Umbilical cord (tissue), 2 donors: ENCODE data around the gene MAP2K4. TPM values are rescaled to one million over a fixed set of nuclear protein-coding genes. Genes with fewer than 3 reads are reported as not detected.
A peak's percentile ranks its signal among the peaks of the same experiment; 100 is the strongest.
"Not testable (repeated sequence)": the region's sequence is repeated elsewhere in the genome, so short reads cannot be mapped to it uniquely, and the experiment has no call there.

Experiments used
- DNase-seq: peaks from one replicate; pipeline ENCODE4 v3.0.0-alpha.2; 2015; ENCODE audit warnings: low spot score
- total RNA-seq: library from RNA; depleted of rRNA; stranded (reverse); fragments of >200 nt; gene quantifications from one replicate; pipeline ENCODE4 v1.2.3, GENCODE V29; 2014; ENCODE audit warnings: low replicate concordance; ENCODE audit not compliant: insufficient read depth

The MAP2K4 gene
- 84.0 TPM for total RNA-seq

DNA sequence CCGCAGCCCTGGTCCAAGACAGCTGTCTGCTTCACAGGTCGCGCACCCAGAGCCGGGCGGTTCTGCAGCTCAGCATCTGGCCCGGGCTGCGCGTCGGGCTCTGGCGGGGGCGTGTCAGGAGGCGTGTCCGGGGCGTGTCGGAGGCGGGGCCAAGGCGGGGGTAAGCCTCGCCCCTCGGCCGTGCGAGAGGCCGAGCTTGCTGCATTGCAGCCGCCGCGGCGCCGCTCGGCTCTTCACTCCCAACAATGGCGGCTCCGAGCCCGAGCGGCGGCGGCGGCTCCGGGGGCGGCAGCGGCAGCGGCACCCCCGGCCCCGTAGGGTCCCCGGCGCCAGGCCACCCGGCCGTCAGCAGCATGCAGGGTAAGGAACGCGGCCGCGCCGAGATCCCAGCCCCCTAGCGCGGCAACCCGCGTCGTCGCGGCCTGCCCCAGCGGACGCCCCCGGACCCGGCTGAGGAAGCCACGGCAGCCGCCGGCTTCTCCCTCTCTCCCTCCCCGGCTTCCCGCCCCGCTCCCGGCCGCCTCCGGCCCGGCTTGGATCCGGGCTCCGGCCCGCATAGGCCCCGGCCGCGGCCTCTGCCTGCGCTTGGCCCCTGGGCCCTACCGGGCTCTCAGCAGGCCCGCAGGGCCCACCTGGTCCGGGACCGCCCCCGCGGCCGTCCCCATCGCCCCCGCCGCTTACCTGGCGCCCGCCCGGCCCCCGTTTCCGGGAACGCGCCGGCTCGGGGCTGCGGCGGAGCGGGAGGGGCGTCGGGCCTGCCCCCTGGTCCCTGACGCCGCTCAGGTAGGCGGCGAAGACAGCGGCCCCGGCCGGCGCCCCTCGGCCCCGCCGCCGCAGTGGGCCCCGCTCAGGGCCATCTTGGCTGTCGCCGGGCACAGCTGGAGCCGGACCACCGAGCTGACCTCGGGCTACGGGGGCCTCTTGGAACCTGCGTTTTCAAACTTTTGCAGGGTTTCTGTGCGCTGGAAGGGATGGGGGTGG, at the start of gene MAP2K4:
Gene MAP2K4 (plus strand): TSS at position 236 of the 981 bp plus-strand sequence. CDS start 10 bp downstream, at position 246.
- DNase-seq, result peak; percentile 95

DNA sequence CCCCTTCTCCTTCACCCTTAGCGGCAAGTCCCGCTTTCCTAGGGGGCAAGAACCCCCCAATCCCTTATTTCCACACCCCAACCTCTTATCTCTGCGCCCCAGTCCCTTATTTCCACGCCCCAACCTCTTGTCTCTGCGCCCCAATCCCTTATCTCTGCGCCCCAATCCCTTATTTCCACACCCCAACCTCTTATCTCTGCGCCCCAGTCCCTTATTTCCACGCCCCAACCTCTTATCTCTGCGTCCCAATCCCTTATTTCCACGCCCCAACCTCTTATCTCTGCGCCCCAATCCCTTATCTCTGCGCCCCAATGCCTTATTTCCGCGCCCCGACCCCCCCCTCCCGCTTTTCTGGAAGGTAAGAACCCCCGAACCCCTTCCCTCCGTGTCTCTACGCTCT, 47.9 kb upstream of the MAP2K4 start:
- DNase-seq, result not testable (repeated sequence)

DNA sequence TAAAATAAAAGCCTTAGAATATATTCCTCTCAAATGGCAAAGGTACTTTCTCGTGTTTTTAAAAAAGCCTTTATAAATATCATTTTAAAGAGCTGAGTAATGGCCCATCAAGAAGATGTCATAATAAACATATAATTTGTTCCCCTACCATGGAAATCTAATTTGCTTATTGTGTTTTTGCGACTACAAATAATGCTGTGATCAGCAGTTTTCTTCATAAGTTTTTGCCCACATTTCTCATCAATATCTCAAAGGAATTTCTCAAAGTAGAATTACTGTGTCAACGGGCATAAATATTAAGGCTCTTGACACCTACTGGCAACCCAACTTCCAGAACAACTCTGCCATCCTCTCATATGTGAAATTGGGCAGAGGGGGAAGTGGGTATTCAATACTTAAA, 40.9 kb upstream of the MAP2K4 start:
- DNase-seq, result no peak

DNA sequence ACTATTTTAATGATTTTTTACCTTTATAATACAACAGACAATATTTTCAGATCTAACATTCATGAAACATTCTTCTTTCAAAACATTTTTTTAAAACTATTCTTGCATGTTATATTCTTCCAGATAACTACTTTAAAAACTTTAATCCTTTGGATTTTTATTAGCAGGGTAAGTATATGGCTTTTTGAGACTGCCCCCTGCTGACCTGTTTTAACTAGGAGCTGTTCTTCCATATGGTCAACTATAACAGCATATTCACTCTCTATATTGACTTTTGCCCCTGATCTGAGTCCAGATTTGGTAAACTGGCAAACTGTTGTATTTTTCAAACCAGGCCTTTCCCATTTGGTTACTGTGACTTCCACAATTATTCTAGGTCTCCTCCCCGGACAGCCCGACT, 39.9 kb upstream of the MAP2K4 start:
- no peak for DNase-seq

DNA sequence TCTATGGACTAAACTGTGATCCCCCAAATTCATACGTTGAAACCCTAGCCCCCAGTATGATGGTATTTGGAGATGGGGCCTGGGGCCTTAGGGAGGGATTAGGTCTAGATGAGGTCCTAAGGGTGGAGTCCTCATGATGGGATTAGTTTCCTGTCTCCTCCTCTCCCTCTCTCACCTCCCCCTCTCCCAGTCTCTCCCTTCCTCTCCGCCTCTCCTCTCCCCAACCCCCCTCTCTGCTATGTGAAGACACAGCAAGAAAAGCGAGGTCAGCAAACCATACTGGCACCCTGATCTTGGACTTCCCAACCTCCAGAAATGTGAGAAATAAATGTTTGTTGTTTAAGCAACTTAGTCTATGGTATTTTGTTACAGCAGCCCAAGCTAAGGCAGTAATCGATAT, 38.8 kb upstream of the MAP2K4 start:
- DNase-seq, result no peak

DNA sequence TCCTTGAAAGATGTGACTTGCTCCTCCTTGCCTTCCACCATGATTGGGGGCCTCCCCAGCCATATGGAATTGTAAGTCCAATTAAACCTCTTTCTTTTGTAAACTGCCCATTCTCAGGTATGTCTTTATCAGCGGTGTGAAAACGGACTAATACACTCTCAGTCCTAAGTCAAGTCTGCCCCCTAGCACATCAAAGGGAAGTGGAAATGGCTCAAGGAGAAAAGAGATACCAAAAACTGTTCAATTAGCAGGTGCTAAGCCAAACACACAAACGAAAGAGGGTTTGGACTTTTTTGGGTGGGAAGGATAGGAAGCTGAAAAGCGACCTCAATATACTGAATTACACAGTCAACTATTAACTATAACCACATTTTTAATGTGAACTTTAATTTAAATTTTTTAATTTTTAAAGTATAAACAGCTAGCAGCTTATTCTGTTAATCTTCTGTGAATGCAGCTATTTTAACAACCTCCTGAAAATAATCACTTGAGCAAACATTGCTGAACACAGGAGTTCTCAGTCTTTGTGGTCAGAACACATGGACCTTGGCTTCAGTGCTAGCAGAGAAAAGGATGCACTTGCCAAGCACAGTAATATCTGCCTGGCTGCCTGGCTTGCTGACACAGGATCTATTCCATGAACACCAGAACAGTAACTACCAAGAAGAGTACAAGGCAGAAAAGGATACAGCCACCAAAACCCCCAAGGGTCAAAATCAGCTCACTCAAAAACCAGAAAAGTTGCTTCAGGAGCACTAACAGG, 34.3 kb upstream of the MAP2K4 start:
- DNase-seq, result no peak

DNA sequence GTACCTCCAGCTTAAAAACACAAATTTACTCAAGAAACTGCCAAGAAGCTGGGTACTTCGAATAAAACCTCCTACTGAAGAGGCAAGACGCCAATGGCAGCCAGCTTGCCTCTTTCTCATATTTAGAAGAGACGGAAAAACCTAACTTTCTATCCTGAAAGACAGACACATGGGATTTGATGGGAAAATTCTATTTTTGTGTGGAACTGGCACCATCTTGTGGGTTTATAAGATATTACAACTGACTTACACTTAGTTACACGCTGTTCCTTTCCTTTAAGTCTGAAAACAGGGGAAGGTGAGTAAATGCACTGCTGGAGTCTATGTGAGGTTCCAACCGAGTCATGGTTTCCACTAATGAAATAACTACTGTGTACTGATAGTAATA, 33.7 kb upstream of the MAP2K4 start:
- peak; percentile 60 for DNase-seq

DNA sequence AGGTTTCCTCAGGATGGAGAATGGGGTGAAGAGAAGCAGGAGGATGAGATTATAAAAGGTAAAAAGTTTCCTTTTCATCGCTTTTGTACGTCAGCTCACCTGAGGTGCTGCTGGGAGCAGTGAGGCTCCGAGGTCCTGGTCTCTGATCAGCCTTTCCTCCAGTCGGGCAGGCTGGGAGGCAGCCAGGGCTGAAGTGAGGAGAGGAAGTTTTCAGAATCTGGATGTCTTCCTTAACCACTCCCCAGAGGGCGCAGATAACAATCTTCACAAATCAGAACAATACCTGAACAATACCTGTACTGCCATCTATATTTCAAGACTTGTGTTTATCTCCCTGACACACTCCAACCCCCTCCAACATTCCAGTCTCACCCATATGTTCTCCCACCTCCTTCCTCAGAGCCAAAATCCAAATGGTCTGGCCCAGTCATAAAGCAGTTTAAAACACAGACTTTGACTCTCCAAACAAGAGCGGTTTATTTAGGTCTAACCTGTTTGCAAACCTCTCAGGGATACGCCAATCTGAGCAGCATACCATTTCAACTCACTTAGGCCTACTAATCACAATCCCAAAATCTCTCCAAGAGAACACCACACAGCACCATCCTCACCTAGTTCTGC, 30.2 kb upstream of the MAP2K4 start:
- no peak for DNase-seq

DNA sequence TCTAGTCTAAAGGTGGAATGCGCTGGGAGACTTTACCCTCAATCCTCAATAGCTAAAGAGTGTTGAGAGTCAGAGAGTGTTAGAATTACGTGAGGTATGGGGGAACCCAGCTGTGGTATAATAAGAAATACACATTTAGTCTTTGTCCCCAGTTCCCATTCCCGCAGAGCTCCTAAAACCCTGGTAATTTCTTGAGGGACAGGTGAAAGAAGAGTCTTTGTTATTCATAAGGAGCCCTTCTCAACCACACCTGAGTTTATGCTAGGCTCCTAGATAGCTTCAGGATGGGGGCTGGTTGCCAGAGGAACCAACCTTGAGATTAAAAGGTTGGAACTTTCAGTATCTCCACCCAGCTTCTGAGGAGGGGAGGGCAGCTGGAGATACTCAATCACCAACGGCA, 29.2 kb upstream of the MAP2K4 start:
- no peak for DNase-seq

DNA sequence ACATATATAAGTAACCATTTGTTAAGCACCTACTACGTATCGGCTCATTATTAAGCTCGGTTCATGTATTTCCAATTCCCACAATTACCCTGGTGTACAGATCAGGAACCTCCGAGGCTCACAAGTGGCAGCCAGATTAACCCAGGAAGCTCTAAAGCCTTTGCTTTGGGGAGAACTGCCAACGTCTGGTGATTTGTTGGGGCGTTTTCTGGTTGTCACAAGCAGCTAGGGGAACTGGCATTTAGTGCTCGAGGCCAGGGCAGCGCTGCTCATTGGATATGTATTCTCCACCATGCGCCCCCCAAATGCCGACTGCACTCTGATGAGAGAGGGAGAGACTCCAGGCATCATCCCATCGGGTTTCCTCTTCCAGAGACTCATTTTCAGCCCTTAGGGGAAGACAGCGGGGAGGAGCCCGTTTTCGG, 23.9 kb upstream of the MAP2K4 start:
- peak; percentile 62 for DNase-seq

DNA sequence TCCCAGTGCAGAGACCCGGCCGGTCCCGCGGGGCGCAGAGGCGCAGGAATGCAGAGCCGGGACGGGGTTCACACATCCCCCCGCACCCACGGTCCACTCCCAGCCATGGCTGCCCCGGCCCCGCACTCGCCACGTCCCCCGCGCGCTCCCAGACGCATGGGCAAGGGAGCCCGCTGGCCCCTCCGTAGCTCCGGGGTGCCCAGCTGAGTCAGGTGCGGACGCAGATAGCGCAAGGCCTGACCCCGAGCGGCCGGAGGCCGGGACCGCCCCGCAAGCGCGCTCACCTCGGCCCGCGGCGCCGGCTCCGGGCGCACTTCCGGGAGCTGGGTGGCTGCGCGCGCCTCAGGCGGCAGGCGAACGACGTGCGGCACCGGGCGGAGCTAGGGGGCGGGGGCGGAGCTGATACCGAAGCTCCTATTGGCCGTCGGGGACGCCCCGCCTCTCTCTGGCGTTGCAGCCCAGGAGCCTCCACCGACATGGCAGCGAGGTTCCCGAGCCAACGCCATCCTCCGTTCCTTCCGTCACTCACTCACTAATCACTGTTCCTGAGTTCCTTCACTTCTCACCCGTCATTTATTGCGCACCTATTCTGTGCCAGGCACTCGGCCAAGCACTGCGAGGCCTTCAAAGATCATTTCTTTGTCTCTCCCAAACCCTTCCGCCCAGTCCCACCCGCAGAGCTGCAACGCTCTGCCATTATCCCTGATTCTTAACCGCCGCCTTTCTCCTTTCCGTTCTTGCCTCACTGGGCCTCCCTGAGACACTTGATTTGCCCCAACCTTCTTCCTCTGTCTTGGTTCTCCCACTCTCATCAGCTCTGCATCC, 23.3 kb upstream of the MAP2K4 start, which contains the start of gene ZNF18:
Gene ZNF18 (minus strand): TSS at position 329 of the 825 bp plus-strand sequence. CDS start 4,646 bp downstream, outside the sequence.
- peak; percentile 96 for DNase-seq

DNA sequence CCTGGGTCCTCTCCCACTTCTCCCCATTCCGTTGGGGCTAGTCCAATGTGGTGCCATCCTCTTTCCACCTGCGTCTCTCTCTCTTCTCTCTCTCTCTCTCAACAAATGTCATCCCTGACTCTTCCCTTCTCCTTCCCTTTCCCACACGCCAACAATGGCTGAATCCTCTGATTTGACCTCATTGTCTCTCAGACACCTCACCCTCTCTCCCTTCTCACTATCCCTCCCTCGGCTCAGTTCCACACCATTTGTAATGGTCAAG, 22.8 kb upstream of the MAP2K4 start:
- DNase-seq, result no peak

DNA sequence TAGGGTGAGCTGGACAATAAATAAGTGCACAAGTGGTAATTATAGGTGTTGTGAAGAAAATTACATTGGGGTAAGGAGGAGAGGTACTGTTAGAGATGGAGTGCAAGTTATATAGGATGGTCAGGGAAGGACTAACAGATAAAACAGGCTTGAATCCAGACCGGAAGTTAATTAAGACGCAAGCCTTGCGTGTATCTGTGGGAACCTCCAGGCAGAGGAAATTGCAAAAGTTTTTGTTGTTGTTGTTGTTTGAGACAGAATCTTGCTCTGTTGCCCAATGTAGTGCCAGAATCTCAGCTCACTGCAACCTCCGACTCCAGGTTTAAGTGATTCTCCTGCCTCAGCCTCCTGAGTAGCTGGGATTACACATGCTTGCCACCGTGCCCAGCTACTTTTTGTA, 21.0 kb upstream of the MAP2K4 start:
- DNase-seq, result no peak

DNA sequence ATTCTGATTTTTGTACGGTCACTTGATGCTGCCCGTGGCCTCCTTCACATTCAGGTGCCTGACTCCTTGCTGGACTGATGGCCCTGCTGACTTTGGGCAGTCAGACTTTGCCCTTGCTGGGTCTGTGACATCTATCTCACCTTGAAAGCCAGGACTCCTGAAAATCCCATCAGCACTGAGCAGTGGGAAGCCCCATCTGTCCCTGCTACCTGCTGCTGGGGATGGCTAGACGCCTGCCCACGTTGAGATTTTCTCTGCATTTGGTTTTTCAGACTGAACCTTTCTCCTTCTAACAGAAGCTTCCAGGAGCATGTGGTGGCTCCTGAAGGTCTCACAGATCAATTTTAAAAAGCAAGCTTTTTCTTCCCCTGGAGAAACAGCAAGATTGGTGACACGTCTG, 13.2 kb upstream of the MAP2K4 start:
- no peak for DNase-seq

DNA sequence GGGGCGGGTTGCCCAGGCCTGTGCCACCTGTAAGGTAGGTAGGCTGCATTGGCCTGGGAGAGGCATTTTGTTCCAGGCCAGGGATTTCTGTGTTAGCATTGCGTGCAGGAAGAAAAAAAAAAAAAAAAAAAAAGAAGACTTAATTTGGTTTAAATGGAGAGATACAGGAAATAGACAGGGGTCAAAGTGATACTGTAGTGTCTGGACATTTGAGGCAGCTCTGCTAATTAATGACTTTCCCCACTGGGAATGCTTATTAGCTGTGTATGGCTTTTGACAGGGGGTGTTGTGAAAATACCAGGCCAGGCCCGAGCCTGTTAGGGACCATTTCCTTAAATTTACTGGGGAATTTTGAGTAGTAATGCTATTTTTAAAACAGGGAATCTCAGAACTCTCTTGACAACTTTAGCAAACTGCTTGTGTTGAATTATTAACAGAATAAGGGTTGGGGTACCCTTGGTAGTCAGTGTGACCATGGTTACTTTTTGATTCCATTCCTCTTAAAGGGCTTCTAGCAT, 1.0 kb downstream of the MAP2K4 start:
- DNase-seq, result no peak

DNA sequence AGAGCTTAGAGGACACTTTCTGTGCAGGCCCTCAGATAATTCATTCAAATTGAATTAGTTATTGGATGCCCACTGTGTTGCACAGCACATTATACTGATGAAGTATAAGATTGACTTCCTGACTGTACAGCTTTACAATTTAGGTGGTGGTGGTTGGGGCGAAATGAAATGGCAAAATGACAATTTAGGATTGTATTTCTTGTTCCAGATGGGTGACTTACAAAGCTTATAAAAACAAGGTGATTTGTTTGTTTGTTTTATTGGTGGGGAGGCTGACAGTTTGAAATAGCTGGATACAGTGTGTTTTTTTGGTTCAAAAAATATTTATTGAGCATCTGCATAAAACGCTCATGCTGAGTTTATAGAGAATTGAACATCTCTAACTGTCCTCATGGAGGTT, 1.6 kb downstream of the MAP2K4 start:
- DNase-seq, result no peak

DNA sequence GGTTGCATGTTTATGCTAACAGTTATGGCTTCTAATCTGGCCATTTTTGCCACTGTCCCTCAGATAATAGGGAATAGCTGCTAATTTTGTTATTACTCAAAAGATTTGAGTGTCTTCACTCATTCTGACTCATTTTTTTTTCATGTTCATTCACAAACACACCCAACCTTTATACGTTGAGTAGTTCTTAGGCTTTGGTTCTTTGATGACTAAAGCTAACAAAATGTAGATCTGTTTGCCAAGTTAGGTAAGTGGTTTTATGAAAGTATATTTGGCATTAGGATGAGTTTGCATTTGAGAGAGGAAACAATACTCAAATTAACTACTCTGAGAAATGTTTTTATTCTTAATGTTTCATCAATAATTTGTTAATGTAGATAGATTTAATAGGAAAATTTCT, 3.6 kb downstream of the MAP2K4 start:
- no peak for DNase-seq

DNA sequence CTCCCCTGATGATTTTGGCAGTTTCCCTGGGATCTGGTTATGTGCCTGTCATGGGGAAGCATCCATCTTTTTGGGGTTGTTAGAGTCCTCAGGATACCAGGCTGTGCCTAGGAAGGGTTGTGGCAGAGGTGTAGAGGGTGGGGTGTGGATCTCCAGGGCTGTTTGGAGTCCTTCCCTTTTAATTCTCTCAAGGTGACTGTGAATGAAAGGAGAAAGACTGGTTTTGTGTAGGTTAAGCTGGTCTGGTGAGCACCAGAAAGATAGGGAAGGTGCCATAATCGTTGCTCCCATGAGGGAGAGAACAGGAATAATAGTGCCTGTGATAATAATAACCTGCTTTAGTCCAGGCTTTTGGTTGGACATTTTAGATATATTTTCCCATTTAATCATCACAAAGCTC, 7.0 kb downstream of the MAP2K4 start:
- no peak for DNase-seq

DNA sequence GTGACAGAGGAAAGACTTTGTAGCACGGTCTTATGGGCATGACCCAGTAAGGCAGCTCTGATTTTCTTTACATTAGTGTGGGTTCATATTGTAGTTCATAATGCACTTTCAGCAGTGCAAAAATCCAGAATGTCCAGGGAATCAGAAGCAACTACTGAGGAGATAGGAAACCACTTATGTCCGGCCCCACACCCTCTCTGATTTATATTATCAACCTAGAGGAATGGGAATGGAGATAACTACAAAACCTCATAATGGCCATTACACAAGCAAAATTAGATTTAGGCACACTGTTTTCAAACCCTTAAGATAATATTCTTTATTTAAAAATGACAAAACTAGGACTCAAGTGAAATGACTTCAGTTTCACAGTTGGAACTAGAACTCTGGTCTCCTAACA, 7.9 kb downstream of the MAP2K4 start:
- DNase-seq, result no peak

DNA sequence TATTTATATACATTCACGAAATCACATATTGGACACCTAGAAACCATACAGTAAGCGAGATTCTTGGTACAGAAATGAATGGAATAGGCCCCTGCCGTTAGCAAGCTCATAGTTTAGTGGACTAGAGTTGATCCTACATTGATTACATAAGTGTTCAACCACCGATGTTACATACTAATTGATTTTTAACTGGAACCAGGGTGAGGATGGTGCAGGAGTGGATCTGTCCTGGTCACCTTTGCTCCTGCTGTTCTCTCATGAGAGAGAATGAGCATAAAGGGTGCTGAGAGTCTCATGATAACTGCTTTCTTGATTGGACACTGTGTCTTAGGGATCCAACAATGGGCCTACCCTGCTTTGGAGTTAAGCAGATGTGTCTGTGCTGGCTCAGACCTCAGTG, 13.9 kb downstream of the MAP2K4 start:
- DNase-seq, result no peak

DNA sequence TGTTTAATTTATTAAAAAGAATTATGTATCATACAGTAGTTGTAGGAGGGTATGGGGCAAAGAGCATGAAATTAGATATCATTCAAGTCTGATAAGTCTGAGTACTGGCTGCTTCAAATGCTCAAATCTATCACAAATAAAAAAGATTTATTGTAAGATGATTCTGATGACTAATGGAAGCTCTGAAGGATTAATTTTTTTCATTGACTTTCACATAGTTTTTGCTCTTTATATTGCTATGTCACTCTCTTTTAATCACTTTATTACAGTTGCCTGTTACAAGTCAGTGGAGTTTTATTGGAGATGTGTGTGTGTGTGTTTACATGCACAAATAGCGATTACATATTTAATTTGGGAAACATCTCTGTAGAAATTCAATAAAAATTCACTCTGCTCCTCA, 15.0 kb downstream of the MAP2K4 start:
- no peak for DNase-seq
